OCI-LY3 (cell line): Measurements from ENCODE around the gene CCDC54.

ENCODE experiments used
- CTCF ChIP-seq: fragments of 200-600, 300-600 bp; sonication (generic); IDR thresholded peaks from 2 replicates; pipeline ENCODE4 v1.5.1; 2014; ENCODE audit warnings: antibody characterized with exemption, low read length, low read depth
- EZH2phosphoT487 ChIP-seq: fragments of 200-600 bp; shearing (Covaris generic); IDR thresholded peaks from 2 replicates; pipeline ENCODE4 v1.6.1; 2018; ENCODE audit warnings: antibody characterized with exemption, mixed run types, low read depth

- TF ChIP-seq CTCF (no peak), EZH2phosphoT487 (no peak)
Observed at GRCh38 chr3:107416138-107416537, 38.9 kb downstream of the CCDC54 start.
